HG02588 (cell line): ENCODE results near the gene RPUSD3.

Experiments
- ATAC-seq: cut with Tn5 transposase; IDR thresholded peaks from one replicate; pipeline ENCODE4 v1.9.1; 2021; ENCODE audit warnings: mild to moderate bottlenecking, moderate library complexity; ENCODE audit not compliant: unreplicated experiment

The RPUSD3 gene

GRCh38 chr3:9808345-9809037 lies 35.3 kb downstream of the RPUSD3 start:
- peak; percentile 29 for ATAC-seq

GRCh38 chr3:9807981-9808344 lies 35.8 kb downstream of the RPUSD3 start:
- no peak for ATAC-seq

GRCh38 chr3:9806688-9807589 lies 36.9 kb downstream of the RPUSD3 start:
- ATAC-seq, result no peak

- no peak for ATAC-seq
Measured at GRCh38 chr3:9806137-9806536, 37.7 kb downstream of the RPUSD3 start.

- ATAC-seq, result no peak
Measured at GRCh38 chr3:9804996-9805395, 38.8 kb downstream of the RPUSD3 start.

- no peak for ATAC-seq
Measured at GRCh38 chr3:9803494-9803893, 40.3 kb downstream of the RPUSD3 start.

- no peak for ATAC-seq
Measured at GRCh38 chr3:9800529-9800928, 43.3 kb downstream of the RPUSD3 start.

GRCh38 chr3:9797196-9797945 lies 46.4 kb downstream of the RPUSD3 start:
- ATAC-seq, result no peak

GRCh38 chr3:9795207-9795606 lies 48.6 kb downstream of the RPUSD3 start:
- ATAC-seq, result no peak

GRCh38 chr3:9794400-9794799 lies 49.4 kb downstream of the RPUSD3 start:
- ATAC-seq, result no peak

GRCh38 chr3:9793161-9793781 lies 50.5 kb downstream of the RPUSD3 start:
- peak; percentile 4 for ATAC-seq

GRCh38 chr3:9792405-9793160 lies 51.2 kb downstream of the RPUSD3 start, which contains the start of the genes ARPC4 and TADA3:
ARPC4 (plus strand) TSS chr3:9793082; CDS start chr3:9793122, 40 bp downstream.
TADA3 (minus strand) TSS chr3:9792473; CDS start chr3:9791466, 1,007 bp downstream.
- ATAC-seq, result peak; percentile 80

- ATAC-seq, result no peak
Measured at GRCh38 chr3:9791790-9792404, 51.9 kb downstream of the RPUSD3 start.

- no peak for ATAC-seq
Measured at GRCh38 chr3:9791127-9791526, 52.7 kb downstream of the RPUSD3 start.
